H54 (cell line): ENCODE measurements around the gene NOS1.

Experiments used
- DNase-seq: peaks from one replicate; pipeline ENCODE4 v3.0.0; 2011; ENCODE audit warnings: low spot score, mixed read lengths; ENCODE audit not compliant: insufficient read length
- FAIRE-seq: peaks from 3 replicates; lab custom pipeline; 2011; peaks lifted over from hg19 to GRCh38; lab: Jason Lieb, UNC
- POLR2A ChIP-seq: IDR thresholded peaks from 2 replicates; pipeline ENCODE4 v1.6.1; 2011; ENCODE audit warnings: low read depth, mild to moderate bottlenecking, low read length

Gene NOS1

GRCh38 chr12:117359029-117359845, 2.2 kb downstream of the NOS1 start:
- no peak for TF ChIP-seq POLR2A

GRCh38 chr12:117356048-117356447, 5.4 kb downstream of the NOS1 start:
- FAIRE-seq (no peak), DNase-seq (no peak)
- no peak for TF ChIP-seq POLR2A

More at GRCh38 chr12:117359029-117359845, 2.2 kb downstream of the NOS1 start:
- DNase-seq (no peak), FAIRE-seq (no peak)

DNA sequence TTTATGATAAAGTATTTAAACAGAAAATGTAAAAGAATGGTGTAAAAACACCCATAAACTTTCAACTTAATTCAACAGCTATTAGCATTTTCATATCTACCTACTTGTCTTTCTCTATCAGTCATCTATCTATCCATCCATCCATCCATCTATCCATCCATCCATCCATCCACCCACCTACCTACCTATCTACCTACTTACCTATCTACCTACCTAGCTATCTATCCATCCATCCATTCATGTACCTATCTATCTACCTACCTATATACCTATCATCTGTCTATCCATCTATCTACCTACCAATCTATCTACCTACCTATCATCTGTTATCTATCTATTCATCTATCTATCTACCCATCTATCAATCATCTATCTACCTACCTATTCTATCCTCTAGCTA, 8.5 kb downstream of the NOS1 start:
- no peak for DNase-seq
- FAIRE-seq, result no peak
- no peak for TF ChIP-seq POLR2A

GRCh38 chr12:117352206-117352605, 9.2 kb downstream of the NOS1 start:
- TF ChIP-seq POLR2A, result no peak
- FAIRE-seq (no peak), DNase-seq (no peak)

DNA sequence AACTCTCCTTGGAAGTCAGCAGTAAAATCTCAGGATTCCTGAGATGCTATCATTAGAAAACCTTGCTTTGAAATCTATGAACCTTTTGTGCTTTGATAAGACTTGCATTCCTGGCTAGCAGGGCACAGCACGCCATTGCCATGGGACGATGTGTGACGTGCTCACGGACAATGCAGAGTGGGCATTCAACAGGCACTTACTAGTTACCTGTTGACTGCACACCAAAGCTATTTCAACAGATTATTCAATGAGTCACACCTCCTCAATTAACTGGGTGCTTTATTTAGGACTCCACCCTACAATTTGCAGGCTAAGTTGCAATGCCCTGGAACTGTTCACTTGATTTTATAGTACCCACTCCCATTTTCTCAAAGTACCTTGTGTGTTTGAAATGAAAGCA, 11.3 kb downstream of the NOS1 start:
- DNase-seq, result no peak
- FAIRE-seq, result no peak
- TF ChIP-seq POLR2A, result no peak

DNA sequence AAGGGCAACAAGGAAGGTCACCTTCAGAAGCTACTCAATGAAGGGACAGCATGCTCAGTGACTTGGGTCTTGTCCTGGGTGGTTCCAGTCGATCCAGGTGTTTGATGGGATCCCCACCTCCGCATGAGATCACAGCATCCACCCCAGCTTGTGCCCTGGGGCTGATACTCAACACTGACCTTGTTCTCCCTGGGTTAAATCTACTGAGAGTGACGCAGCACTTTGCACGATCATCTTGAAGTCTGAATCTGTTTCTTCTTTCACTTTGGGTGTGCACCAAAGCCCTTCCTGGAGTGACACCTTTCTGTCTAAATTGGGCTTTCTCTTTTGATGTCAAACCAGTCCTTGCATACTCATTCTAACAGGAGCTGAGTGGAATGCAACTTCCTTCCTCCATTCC, 13.8 kb downstream of the NOS1 start:
- TF ChIP-seq POLR2A, result no peak
- DNase-seq, result no peak
- no peak for FAIRE-seq

DNA sequence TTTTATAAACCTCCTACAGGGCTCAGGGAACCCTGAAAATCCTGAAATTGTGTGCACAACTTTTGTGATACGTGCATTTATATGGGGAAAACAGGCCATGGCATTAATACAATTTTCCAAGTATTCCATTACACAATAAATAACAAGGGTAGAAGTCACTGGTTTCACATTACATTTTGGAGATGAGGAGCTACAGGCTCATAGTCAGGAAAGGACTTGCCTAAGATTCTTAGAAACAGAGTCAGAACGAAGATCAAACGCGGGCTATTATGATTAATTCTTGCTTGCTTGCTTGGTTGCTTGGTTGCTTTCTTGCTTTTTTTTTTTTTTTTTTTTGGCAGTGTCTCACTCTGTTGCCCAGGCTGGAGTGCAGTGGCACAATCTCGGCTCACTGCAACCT, 16.7 kb downstream of the NOS1 start:
- no peak for TF ChIP-seq POLR2A
- DNase-seq, result no peak
- FAIRE-seq, result no peak

DNA sequence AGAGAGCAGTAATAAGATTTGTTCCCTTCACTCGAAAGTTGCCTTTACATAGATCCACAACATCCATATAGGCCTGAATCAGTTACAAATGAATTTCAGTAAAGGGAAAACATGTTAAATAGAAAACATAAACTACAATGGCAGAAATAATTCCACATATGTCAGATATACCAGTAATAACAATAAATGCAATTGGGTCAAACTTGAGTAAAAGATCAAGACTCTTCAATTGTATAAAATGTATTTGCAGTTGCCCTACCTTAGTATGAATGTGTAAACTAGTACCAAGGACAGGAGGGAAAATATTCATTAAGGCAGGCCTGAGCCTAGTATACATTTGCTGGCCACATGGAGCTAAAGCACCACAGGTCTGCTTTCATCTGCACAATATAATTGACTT, 17.6 kb downstream of the NOS1 start:
- no peak for DNase-seq
- FAIRE-seq, result no peak

DNA sequence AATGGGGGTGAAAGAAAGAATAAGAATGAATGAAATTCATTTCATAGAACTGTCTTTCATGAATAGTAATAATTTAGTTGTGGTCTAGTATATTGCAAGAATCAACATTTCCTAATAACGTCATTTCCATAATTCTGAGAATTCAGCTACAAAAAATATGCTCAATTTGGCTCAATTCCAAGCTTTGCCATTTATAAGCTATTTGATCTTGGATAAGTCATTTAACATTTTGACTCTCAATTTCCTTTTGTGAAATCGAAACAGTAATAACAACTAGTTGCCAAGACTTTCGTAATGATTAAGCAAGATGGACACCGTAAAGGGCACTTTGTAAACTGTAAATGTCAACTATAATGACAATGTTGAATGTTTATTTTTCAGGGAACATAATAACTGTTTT, 18.1 kb downstream of the NOS1 start:
- FAIRE-seq (no peak), DNase-seq (no peak)
- TF ChIP-seq POLR2A, result no peak

More for the DNA sequence above, 17.6 kb downstream of the NOS1 start:
- no peak for TF ChIP-seq POLR2A

- no peak for FAIRE-seq
These were observed 18.7 kb downstream of the NOS1 start for GRCh38 chr12:117342682-117343081.

GRCh38 chr12:117342247-117342646, 19.2 kb downstream of the NOS1 start:
- FAIRE-seq (no peak), DNase-seq (no peak)
- no peak for TF ChIP-seq POLR2A

More at GRCh38 chr12:117342682-117343081, 18.7 kb downstream of the NOS1 start:
- no peak for DNase-seq
- no peak for TF ChIP-seq POLR2A

GRCh38 chr12:117339104-117339503, 22.3 kb downstream of the NOS1 start:
- no peak for TF ChIP-seq POLR2A
- DNase-seq (no peak), FAIRE-seq (no peak)

DNA sequence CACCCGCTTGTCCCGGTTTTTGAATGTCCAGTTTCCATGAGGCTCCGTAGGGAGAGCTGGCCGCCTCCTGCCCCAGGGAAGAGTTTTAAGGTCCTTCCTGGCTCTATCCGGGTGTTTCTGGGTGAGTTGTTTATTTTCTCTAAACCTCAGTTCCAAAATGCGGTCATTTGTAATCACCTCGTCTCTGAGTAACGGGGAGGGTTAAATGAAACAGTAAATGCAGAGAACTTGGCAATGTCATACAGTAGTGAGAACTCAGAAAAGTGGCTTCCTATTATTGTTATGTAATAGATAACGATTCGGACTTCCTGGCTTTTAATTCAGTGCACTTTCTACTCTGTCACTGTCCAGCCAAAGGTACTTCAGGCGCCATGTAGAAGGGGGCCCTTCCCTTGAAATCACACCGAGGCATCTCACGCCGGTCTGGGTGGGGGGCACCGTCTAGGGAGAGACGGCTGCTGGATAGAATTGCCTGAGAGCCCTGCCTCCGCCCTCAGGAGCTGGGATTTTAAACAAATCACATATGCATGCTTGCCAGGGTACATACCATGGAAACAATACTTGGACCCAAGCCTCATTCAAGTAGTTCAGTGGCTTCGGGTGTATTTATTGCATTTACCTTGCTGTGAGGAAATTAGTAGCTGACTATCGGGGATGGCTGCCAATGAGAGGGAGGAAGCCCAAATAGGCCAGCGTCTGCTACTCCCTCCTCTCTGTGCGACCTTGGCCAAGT, 26.4 kb downstream of the NOS1 start:
- FAIRE-seq, result no peak
- DNase-seq, result no peak
- TF ChIP-seq POLR2A, result no peak

DNA sequence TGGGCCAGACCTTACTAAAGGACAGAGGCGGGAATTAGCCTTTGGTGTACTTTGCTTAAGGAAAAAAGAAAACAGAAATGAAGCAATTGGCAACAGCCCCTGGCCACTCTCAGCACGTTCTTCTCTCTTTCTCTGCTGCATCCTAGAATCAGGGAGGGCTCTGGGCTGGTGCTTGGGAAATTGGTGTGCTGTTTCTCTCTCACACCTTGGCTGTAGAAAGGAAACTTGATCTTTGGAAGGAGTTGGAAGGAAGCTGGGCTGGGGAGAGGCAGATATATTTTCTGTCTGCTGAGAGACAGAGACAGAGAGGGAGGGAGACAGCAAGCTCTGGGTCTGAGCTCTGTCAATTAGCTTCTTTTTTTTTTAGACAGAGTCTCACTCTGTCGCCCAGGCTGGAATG, 27.4 kb downstream of the NOS1 start:
- no peak for TF ChIP-seq POLR2A
- DNase-seq, result no peak
- no peak for FAIRE-seq
